HG02798 (cell line): Measurements from ENCODE around the gene LDLRAD3.

Experiments
- ATAC-seq: cut with Tn5 transposase; IDR thresholded peaks from one replicate; pipeline ENCODE4 v1.9.1; 2021; ENCODE audit warnings: mild to moderate bottlenecking; ENCODE audit not compliant: unreplicated experiment, poor library complexity

The LDLRAD3 gene

GRCh38 chr11:36066891-36067290 is 123.0 kb downstream of the LDLRAD3 start:
- ATAC-seq: no peak

GRCh38 chr11:36069576-36070212 is 125.8 kb downstream of the LDLRAD3 start:
- ATAC-seq: no peak

GRCh38 chr11:36070213-36070953 is 126.5 kb downstream of the LDLRAD3 start:
- no peak for ATAC-seq

GRCh38 chr11:36070954-36071330 is 127.1 kb downstream of the LDLRAD3 start:
- ATAC-seq: no peak

GRCh38 chr11:36071917-36072500 is 128.1 kb downstream of the LDLRAD3 start:
- no peak for ATAC-seq

- ATAC-seq: no peak
These were observed 129.7 kb downstream of the LDLRAD3 start for GRCh38 chr11:36073411-36074203.

GRCh38 chr11:36074941-36075431 is 131.1 kb downstream of the LDLRAD3 start:
- no peak for ATAC-seq

GRCh38 chr11:36077368-36077767 is 133.5 kb downstream of the LDLRAD3 start:
- ATAC-seq: no peak

- ATAC-seq: no peak
These were observed 134.2 kb downstream of the LDLRAD3 start for GRCh38 chr11:36077886-36078685.

GRCh38 chr11:36078686-36079055 is 134.8 kb downstream of the LDLRAD3 start:
- no peak for ATAC-seq

- ATAC-seq: no peak
These were observed 136.2 kb downstream of the LDLRAD3 start for GRCh38 chr11:36079878-36080675.

- no peak for ATAC-seq
These were observed 137.5 kb downstream of the LDLRAD3 start for GRCh38 chr11:36081274-36081945.

GRCh38 chr11:36086366-36086765 is 142.5 kb downstream of the LDLRAD3 start:
- no peak for ATAC-seq

GRCh38 chr11:36088266-36088972 is 144.6 kb downstream of the LDLRAD3 start:
- ATAC-seq: no peak

GRCh38 chr11:36089920-36090319 is 146.1 kb downstream of the LDLRAD3 start:
- no peak for ATAC-seq

- ATAC-seq: no peak
These were observed 146.7 kb downstream of the LDLRAD3 start for GRCh38 chr11:36090356-36091109.

- ATAC-seq: no peak
These were observed 147.5 kb downstream of the LDLRAD3 start for GRCh38 chr11:36091256-36091811.
